ENCODE results near the gene PLA2G3.

- TF ChIP-seq CTCF (IDR thresholded peaks at IDR 0.05) (no peak), POLR2A (IDR thresholded peaks at IDR 0.05) (no peak)
These were observed 49.0 kb downstream of the PLA2G3 start for GRCh38 chr22:31091106-31091975.
